Colonic mucosa (tissue), 4 donors: ENCODE measurements around the gene NFASC. TPM values are rescaled to one million over a fixed set of nuclear protein-coding genes. Genes with fewer than 3 reads are reported as not detected.
A peak's percentile ranks its signal among the peaks of the same experiment; 100 is the strongest.

Experiments used
- DNase-seq: peaks from one replicate; pipeline ENCODE4 v3.0.0-alpha.2; 2020
- H3K27ac ChIP-seq: fragments of 200-600 bp; one replicate; pipeline ENCODE4 v1.8.0; 2021
- H3K27me3 ChIP-seq: fragments of 200-600 bp; one replicate; pipeline ENCODE4 v1.8.0; 2021
- H3K36me3 ChIP-seq: fragments of 200-600 bp; one replicate; pipeline ENCODE4 v1.8.0; 2021
- H3K4me1 ChIP-seq: fragments of 200-600 bp; one replicate; pipeline ENCODE4 v1.8.0; 2021; ENCODE audit warnings: mild to moderate bottlenecking
- H3K4me3 ChIP-seq: fragments of 200-600 bp; one replicate; pipeline ENCODE4 v1.8.0; 2021
- H3K9ac ChIP-seq, 2 donors: one replicate each; pipeline ENCODE4 v1.7.0; 2013; ENCODE audit warnings: control low read depth in 2 of 2, low read depth in 2 of 2, low read length in 2 of 2
- H3K9me3 ChIP-seq: fragments of 200-600 bp; one replicate; pipeline ENCODE4 v1.8.0; 2021
- CTCF ChIP-seq: fragments of 200-600 bp; IDR thresholded peaks from one replicate; pipeline ENCODE4 v1.8.0; 2022; ENCODE audit warnings: antibody characterized with exemption, mild to moderate bottlenecking
- intact Hi-C: fragments of 100-400 bp; cut with DNase I; formaldehyde crosslinking; loops from one replicate; pipeline ENCODE4 v1.14.1; 2022
- total RNA-seq, 2 donors: library from RNA; stranded (reverse); fragmentation: NEBNext Ultra II Directional in 1 of 2; extraction: Animal tissue kit (Norgen Biotek cat#: 25700) in 1 of 2; gene quantifications; one replicate each; pipeline ENCODE4 v1.2.1, GENCODE V29; 2021
- donor health status: healthy.
- donor health status: DM: no; HTN: no; CAD: no.
- donor health status: DM: no; HTN: no; CAD: no.

NFASC gene
- total RNA-seq, 2 donors from 2014 or later: 12.1 to 13.9 TPM

GRCh38 chr1:204883405-204883804 is 12.7 kb downstream of the NFASC start:
- no peak overlapping the region for H3K9ac ChIP-seq
- TF ChIP-seq CTCF: no peak
- intact Hi-C loops: no loop called here
- no peaks in the 10 kb centered on the region for H3K27me3 ChIP-seq
- H3K4me1 ChIP-seq: no peaks in the 10 kb centered on the region
- H3K9me3 ChIP-seq: no peaks in the 10 kb centered on the region
- H3K4me3 ChIP-seq: no peak overlapping the region
- peak; percentile 47 for DNase-seq
- H3K27ac ChIP-seq: no peak overlapping the region
- no peaks in the 10 kb centered on the region for H3K36me3 ChIP-seq

- DNase-seq: peak; percentile 62
- TF ChIP-seq CTCF: no peak
- H3K4me3 ChIP-seq: no peak overlapping the region
- no peaks in the 10 kb centered on the region for H3K36me3 ChIP-seq
- no peak overlapping the region for H3K27ac ChIP-seq
- intact Hi-C loops: no loop called here
- H3K27me3 ChIP-seq: no peaks in the 10 kb centered on the region
- no peaks in the 10 kb centered on the region for H3K9me3 ChIP-seq
- H3K9ac ChIP-seq: no peak overlapping the region
- H3K4me1 ChIP-seq: no peaks in the 10 kb centered on the region
Measured at GRCh38 chr1:204885288-204885711, 14.6 kb downstream of the NFASC start.

GRCh38 chr1:204885790-204886189 is 15.1 kb downstream of the NFASC start:
- intact Hi-C loops: no loop called here
- no peaks in the 10 kb centered on the region for H3K36me3 ChIP-seq
- H3K27me3 ChIP-seq: no peaks in the 10 kb centered on the region
- DNase-seq: no peak
- no peak for TF ChIP-seq CTCF
- H3K27ac ChIP-seq: no peak overlapping the region
- no peaks in the 10 kb centered on the region for H3K4me1 ChIP-seq
- no peaks in the 10 kb centered on the region for H3K9me3 ChIP-seq
- H3K4me3 ChIP-seq: no peak overlapping the region
- H3K9ac ChIP-seq: no peak overlapping the region

GRCh38 chr1:204887846-204888245 is 17.2 kb downstream of the NFASC start:
- Histone ChIP-seq H3K4me3 (no peak overlapping the region), H3K9me3 (no peaks in the 10 kb centered on the region), H3K36me3 (no peaks in the 10 kb centered on the region), H3K4me1 (no peaks in the 10 kb centered on the region), H3K9ac (no peak overlapping the region), H3K27ac (no peak overlapping the region), H3K27me3 (no peaks in the 10 kb centered on the region)
- DNase-seq: no peak
- TF ChIP-seq CTCF: no peak
- intact Hi-C loops: no loop called here

GRCh38 chr1:204888294-204888693 is 17.6 kb downstream of the NFASC start:
- no peaks in the 10 kb centered on the region for H3K9me3 ChIP-seq
- H3K4me1 ChIP-seq: no peaks in the 10 kb centered on the region
- H3K36me3 ChIP-seq: no peaks in the 10 kb centered on the region
- no peak overlapping the region for H3K27ac ChIP-seq
- TF ChIP-seq CTCF: no peak
- intact Hi-C loops: no loop called here
- H3K4me3 ChIP-seq: no peak overlapping the region
- no peak for DNase-seq
- H3K27me3 ChIP-seq: no peaks in the 10 kb centered on the region
- H3K9ac ChIP-seq: no peak overlapping the region
